HG02763 (cell line): Measurements from ENCODE around the gene IL17C.

Experiments used
- ATAC-seq: cut with Tn5 transposase; IDR thresholded peaks from one replicate; pipeline ENCODE4 v1.9.1; 2021; ENCODE audit warnings: mild to moderate bottlenecking, moderate library complexity; ENCODE audit not compliant: unreplicated experiment

IL17C gene

DNA sequence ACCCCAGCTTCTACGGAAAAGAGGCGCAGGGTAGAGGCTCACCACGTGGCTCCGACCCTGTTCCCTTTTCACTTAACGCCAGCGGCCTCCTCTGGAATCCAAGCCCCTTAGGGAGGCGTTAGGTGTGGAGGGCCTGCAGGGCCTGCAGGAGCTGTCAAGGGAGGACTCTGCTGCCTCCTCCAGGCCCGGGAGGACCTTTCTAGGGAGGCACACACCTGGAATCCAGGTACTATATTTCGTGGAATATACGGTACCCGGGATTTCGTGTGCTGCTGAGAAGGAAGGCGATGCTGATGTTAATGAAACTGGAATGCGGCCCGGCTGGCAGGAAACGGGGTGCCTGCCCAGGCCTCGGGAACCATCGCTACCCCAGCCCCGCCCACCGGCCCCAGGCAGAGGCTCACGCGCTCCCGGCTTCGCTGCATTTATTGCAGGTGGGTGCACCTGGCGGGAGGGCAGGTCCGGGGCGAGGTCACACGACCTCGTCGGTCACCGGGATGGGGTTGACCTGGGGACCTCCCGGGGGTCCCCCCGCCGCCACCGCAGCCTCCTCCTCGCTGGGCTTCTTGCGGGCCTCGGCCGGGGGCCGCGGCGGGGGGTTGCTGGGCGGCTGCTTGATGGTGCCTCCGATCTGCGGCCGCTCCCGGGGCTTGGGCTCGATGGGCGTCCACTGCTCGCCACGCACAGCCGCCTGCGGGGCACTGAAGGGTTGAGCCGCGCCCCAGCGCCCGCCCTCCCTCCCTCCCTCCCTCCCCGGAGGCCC, 4.7 kb downstream of the IL17C start:
- ATAC-seq: no peak

DNA sequence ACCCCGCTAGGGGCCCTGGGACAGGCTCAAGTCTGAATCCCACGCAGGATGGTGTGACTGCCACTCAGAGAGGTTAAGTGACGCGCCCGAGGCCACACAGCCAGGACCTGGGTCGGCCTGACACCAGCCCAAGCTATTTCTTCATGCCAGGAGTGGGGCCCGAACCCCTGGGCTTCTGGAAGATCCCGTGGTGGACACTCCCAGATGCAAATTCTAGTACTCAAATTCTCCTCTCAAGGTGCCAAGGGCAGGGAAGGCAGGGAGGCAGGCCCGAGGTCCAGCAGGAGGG, 5.2 kb downstream of the IL17C start:
- no peak for ATAC-seq

DNA sequence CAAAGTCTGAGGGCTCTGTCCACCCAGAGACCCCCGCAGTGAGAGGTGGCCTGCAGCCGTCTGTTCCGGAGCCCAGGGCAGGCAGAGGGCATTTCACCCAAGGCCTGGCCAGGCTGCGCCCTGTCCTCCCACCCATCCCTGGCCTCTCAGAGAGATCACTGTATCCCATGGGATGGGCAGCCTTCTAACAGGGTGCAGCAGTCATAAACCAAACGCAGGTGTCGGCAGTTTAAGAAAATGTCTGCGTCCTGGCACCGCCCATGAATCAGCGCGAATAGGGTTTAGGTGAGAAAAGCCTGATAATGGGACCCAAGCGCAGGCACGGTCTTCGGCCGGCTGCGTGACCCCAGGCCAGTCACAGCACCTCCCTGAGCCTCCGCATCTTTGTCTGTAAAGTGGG, 7.1 kb downstream of the IL17C start:
- no peak for ATAC-seq

DNA sequence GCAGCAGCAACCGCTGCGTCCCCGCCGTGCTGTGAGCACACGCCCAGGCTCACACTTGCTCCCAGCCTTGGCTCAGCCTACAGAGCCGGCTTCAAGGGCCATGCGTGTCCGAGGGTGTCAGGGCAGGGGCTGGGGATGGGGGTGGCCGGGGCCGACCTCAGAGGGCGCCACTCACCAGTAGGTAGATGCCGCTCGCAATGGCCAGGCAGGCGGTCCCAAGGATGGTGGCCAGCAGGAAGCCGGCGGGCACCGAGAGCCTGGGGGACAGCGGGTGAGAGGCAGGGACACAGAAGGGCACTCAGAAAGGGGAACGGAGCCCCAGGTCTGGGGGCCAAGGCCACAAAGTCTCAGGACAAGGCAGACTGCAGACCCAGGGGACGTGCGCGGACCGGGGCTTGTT, 7.6 kb downstream of the IL17C start:
- ATAC-seq: no peak

DNA sequence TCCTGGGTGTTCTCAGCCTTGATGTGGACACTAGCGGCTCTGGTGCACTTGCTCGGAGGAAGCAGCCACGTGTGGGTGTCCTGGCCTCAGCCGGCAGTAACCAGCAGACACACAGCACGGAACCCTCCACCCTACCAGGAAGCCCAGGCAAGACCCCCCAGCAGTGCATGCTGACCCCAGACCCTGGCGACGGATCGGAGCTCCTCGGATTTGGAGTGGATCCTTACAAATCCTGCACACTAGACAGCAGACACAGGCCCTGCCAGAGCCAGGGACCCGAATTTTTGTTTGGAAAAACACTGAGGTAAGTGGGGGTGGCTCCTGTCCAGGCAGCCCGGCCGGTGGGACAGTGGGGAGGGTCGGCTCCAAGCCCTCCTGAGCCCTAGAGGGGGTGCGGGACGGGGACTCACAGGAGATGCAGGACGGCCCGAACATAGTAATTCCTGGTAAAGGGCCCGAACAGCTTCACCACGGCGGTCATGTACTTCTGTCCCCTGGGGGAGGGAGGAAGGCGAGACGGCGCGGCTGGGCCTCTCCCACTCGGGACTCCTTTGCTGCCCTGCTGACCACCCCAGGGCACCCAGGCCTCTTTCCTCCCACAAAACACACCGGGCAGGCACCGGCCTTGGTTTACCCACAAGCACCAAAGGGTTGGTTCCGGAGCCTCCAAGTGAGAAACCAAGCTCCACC, 8.1 kb downstream of the IL17C start:
- no peak for ATAC-seq

DNA sequence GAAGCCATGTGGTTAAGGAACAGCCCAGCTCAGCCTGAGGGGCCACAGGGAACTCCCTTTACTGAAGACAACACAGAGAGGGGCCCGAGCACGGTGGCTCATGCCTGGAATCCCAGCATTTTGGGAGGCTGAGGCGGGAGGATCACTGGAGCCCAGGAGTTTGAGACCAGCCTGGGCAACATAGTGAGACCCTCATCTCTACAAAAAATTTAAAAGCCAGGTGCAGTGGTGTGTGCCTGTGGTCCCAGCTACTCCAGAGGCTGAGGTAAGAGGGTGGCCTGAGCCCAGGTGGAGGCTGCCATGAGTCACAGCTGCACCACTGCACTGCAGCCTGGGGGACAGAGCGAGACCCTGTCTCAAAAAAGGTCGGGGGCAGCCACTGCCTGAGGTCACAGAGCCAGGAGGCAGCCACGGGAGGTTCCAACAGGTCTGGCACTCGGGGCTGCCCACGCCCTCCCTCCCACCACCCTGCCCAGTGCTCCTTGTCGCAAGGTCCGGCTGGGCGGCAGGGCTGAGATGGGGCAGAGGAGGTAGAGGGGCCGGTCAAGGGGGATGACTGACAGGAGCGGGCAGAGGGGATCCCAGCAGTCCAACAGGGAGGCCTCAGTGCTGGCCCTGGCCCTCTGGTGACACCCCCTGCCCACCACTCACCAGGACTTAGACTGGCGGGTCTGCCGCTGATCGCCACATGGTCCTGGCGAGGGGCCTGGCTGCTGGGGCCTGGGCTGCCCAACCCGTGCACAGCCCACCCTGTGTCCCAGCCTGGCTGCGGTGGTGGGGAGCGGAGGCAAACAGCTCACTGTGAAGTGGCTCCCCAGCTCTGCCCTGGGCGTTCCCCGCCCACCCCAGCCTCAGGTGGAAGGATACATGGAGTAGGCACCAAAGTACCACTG, 9.1 kb downstream of the IL17C start:
- no peak for ATAC-seq

DNA sequence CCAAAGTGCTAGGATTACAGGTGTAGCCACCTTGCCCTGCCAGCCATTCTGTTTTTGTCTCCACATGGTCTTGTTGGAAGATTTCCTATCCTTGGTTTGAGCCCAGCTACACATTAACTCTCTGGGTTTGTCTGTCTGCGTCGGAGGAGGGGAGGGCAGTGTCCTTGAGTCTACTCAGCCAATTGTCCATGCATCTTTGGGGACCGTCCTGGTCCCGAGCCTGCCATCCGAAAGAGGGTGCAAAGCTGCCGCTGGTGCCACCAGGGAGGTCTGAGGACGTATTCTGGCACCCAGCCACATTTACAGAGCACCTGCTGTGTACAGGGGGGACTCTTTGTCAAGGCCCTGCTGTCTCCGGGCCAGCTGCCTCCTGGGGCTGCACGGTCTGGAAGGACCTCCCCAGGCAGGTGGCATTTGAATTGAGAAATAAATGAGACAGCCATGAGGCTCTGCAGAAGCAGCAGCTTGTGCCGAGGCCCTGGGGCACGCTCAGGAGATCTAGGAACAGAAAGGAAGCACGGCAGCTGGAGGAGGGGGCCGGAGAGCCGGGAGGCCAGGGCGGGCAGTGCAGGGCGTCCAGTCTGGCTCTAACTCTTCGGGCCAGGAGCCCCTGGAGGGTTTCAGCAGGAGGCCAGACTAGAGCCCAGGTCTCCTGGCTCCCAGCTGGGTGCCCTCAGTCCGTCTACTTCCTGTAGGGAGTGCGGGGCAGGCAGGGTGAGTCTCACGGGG, 11.0 kb downstream of the IL17C start:
- ATAC-seq: no peak

DNA sequence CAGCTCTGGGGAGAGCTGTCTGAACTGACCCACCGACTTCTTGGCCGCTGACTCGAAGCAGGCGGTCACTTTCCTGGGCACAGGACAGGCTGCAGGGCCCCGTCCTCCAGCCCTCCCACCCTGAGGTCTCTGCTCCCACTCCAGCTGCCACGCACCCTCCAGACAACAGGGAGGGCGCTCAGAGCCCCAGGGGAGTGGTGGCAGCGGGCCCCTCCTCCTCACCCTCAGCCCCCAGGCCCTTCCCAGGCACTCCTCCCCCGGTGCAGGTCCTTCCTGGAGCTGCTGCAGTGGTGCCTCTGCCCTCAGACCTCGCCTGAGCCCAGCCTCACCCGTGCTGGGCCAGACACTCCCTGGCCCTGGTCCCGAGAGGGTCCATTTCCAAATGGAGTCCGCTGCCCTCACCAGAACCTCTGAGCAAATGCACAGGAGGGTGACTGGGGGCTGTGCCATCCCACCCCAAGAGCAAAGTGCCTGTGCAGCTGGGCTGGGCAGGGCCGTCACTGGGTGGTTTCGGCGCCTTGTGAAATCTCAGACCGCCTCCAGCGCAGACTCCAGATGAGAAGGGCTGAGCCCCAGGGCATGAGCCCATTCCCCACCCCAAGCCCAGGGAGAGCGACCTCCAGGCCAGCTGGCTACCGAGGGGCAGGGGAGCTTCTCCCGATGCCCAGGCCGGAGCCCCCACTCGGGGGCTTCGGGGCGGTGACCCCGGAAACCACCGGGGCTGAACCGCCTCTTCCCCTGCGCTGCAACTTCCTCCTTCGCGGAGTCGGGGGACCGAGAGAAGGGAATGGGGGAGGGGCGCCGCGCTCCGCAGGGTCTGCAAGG, 11.8 kb downstream of the IL17C start:
- peak; percentile 6 for ATAC-seq

DNA sequence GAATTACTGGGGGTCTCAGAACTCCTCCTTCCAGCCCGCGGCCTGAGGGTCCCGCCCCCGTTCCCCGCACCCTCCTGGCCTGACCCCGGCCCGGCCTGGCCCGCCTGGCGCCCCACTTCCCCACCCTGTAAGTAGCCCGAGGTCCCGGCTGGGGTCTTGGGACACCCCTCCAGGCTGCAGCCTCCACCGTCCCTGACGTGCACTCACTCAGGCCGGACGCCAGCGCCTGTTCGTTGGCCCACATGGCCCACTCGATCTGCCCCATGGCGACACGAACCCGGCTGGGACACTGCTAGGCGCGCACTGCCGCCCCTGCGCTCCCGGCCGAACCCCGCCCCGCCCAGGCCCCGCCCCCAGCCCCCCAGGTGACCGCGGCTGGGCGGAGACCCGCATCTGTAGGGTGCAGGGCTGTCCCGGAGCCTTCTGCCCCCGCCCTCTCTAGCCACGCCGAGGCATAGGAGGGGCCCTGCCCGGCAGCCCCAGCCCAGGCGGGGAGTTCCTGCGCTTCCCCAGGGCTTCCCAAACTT, 12.4 kb downstream of the IL17C start, which contains the start of gene CYBA:
CYBA (minus strand) TSS at position 305 of the 527 bp plus-strand sequence; CDS start at position 265, 40 bp downstream.
- ATAC-seq: peak; percentile 63

DNA sequence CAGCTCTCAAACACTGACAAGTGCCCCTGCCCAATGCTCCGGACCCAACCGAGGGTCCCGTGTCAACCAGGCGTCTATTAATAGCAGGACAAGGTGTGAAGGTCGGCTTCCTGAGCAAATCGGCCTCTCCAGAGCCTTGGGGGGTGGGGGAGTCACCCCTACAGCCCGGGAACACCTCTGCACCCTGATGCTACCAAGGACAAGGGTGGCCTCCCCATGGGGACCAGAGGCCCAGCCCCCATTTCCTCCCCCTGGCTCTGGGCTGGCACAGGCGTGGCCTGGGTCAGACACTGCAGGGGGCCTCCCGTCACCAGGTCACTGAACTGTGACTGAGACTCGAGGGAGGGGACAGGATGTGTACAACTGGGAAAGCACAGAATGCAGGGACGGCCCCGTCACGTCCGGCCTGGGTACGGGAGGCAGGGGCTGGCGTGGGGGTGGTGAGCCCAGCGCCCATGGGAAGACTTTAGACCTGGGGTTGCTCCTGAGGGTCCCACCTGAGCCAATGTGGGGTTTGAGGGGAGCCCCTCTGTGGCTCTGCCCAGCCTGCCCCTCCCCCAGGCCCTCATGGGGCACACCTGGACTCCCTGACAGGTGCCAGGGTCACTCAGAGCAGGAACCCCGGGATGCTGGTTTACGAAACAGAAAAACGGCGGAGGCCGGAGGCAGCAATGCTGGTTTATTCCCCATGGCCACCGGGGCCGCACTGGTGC, 13.1 kb downstream of the IL17C start:
- peak; percentile 65 for ATAC-seq

DNA sequence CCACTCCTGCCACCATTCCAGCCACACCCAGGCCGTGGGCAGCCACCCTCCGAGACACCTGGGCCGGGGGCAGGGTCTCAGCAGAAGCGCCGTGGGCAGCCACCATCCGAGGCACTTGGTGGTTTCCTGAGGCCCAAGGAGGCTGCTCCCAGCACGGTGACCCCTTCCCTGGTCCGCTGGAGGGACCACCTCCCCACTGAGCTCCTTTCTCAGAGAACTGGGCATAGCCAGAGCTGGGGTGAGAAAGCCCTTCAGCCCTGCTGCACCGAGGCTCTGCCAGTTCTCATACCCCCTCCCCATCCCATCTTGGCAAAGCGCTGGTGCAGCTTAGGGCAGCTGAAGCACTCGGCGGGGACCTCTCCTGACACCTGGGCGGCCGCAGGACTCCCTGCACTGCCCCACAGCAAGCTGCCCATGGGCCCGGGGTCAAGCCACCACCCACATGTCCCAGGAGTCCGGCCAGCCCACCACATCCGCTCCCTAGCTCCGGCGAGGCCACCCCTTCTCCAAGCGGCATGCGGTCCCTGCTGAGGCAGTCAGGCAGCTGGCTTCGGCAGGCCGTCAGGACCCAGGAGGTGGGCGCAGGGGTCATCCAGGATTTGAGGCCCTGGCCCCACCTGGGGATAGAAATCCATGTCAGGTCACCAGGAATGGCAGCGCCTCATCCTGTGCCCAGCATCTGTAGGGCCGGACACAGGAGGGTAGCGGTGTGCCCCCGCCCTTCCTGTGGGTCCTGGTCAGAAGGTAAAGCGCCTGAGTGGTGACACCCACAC, 13.8 kb downstream of the IL17C start:
- ATAC-seq: no peak

DNA sequence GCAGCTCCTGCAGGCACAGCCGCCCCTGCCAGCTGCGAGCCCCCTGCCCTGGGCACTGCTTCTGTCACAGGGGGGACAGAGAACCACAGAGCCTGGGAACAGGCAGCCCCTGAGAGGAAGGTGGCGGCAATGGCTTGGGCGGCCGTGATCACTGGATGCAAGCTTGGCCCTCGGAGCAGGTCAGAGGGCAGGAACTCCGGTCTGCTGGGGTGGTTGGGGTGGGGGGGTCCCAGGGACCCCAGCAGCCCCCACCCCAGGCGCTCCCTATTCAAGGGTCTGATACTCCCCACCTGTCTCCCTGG, 14.3 kb downstream of the IL17C start:
- no peak for ATAC-seq

DNA sequence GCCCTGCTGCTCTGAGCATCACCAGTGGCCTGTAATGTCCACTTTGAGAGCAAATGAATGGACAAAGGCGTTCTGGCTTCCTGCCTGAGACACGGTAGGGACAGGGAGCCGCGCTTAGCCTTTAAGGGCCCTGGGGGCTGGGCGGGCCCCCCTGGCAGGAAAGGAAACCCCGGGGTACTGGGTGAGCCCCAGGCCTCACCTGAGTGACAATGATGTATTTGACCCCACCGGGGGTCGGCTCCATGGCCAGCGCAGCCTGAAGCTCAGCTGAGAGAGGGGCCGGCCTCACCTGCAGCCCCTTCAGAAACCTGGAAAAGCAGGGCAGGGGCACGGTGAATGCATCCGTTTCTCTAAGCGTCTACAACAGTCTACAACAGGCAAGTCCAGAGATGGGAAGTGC, 14.7 kb downstream of the IL17C start:
- ATAC-seq: no peak

DNA sequence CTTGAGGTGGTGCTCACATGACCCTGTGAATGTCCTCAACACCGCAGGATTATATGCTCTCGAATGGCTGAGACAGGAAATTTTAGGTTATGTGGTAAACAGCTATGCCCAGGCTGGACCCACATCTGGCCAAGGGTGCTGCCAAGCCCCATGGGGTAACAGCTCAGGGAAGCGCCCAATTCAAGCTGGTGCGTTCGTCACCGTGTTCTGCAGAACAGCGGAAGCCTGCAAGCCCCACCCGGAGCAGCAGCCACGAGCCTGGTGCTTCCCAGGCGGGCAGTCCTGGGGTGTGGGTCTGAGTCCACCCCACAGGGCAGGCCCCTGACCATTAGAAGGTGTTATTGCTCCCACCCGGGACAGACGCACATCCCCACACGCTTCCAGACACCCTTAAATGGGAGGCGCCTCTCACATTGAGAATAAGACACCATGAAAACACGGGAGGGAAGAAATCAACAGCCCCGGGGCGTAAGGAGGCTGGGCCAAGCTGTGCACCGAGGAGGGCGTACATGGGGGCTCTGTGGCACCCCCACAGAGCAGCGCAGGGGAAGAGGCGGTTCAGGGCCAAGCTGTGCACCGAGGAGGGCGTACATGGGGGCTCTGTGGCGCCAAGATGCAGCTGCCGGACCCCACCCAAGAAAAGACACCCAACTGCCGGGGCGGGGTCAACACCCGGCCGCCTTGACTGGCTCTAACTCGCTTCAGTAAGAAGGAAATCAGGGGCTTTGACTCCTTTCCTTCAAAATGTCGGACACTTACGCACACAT, 15.4 kb downstream of the IL17C start:
- ATAC-seq: no peak

DNA sequence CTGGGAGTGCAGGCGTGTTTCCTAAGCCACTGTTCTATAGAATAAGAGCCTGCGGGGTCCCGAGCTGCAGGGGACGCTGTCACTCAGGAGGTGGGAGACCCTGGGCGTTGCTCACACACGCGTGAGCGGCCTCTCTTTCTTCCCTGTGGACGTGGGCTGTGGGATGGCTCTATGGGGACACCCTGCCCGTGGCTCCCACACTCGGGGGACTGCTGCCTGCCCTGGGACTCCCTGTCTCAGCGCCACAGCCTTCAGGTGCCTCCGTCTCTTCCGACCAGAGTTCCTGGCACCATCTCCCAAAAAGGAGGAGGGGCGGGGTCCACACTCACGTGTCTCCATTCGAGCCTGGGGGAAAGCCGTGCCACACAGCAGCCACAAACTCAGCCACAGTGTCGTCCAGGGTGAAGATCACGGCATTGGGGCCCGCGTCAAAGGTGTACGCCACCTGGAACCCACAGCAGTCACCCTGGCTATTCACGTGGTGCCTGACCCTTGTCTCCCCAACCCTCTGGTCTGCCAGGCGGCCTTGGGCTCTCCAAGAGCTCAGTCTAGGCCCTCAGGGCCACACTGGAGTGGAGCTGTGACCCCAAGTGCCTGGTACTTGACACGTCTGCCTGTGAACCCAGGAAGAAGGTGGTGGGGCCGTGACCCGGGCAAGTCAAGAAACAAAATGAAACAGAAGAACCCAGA, 16.1 kb downstream of the IL17C start:
- no peak for ATAC-seq

DNA sequence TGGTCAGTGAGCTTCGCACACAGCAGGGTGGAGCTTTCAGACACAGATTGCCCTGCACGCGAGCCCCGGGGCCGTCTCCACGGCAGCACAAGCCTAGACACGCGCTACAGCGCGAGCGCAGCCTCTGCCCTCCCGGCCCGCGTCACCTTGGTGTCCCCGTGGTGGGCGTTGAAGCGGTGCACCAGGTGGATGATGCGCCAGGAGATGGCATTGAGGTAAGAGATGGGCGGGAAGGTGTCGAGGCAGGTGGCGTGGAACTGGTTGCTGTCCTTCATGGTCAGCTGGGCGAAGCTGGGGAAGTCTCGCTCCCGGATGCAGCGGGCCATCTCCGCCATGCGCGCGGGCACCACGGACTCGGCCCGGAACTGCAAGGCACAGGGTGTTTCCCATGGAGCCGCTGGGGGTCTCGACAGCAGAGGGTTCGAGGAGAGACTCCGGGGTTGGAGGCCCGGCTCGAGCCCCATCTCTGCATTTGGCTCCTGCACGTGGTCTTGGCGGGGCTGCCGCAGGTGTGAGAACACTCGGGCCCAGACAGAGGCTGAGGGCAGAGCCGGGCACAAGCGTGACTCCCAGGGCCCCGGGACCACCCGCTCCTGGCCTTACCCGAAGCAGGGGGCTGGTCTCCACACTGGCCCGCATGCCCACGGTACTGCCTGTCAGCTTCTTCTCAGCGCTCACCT, 16.8 kb downstream of the IL17C start:
- no peak for ATAC-seq

DNA sequence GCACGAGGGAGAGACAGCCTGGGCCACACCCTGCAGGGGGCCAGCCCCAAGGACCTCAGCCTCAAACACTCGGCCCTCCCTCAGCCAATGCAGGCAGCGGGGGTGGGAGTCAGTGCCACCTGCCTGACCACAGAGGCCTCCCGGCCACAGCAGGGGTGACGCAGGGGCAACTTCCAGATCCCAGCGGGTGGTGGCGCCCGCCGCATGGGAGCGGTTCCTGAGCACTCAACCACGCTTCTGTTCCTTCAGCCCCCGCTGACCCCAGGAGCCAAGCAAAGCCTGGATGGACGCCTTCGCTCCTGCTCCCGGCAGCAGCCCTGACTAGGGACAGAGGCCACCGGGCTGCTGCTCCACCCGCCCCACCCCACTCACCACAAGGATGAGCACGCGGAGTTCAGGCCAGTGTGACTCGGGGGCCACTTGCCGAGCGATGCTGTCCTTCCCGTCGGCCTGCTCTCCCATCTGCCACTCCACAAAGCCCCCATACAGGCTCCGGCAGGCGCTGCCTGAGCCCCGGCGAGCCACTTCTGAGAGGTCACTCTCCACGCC, 17.4 kb downstream of the IL17C start:
- ATAC-seq: no peak
